Astrocyte of the cerebellum (primary cell): ENCODE data around the gene SIGLEC6.
"Not testable (repeated sequence)": the region's sequence is repeated elsewhere in the genome, so short reads cannot be mapped to it uniquely, and the experiment has no call there.

Experiments
- DNase-seq: peaks from one replicate; pipeline ENCODE4 v3.0.0-alpha.2; 2011; ENCODE audit warnings: low read depth
- H3K4me3 ChIP-seq: 2 replicates; pipeline ENCODE4 v1.5.1; 2011; ENCODE audit warnings: mild to moderate bottlenecking, low read depth, low read length, moderate library complexity
- CTCF ChIP-seq: IDR thresholded peaks from 2 replicates; pipeline ENCODE4 v1.5.1; 2012; ENCODE audit warnings: low read length, low read depth, moderate library complexity, mild to moderate bottlenecking; ENCODE audit errors: missing control alignments
- in situ Hi-C: cut with HindIII; loops from 2 replicates; pipeline ENCODE4 v1.10.0; 2017; ENCODE audit warnings: low sequenced_read_pairs

The SIGLEC6 gene

GRCh38 chr19:51507640-51508058 is 23.8 kb downstream of the SIGLEC6 start:
- TF ChIP-seq CTCF, result no peak
- DNase-seq, result no peak
- in situ Hi-C loops, result no loop called here
- no peak overlapping the region for H3K4me3 ChIP-seq

- DNase-seq, result no peak
- in situ Hi-C loops, result no loop called here
- no peak for TF ChIP-seq CTCF
- H3K4me3 ChIP-seq, result no peak overlapping the region
Observed at GRCh38 chr19:51507192-51507591, 24.3 kb downstream of the SIGLEC6 start.

GRCh38 chr19:51505904-51506303 is 25.6 kb downstream of the SIGLEC6 start:
- TF ChIP-seq CTCF, result no peak
- H3K4me3 ChIP-seq, result no peak overlapping the region
- DNase-seq, result no peak
- in situ Hi-C loops, result no loop called here

GRCh38 chr19:51503896-51504295 is 27.6 kb downstream of the SIGLEC6 start:
- in situ Hi-C loops, result no loop called here
- H3K4me3 ChIP-seq, result no peak overlapping the region
- DNase-seq, result no peak
- TF ChIP-seq CTCF, result no peak

GRCh38 chr19:51503286-51503817 is 28.1 kb downstream of the SIGLEC6 start:
- TF ChIP-seq CTCF, result no peak
- no peak overlapping the region for H3K4me3 ChIP-seq
- no peak for DNase-seq
- in situ Hi-C loops, result no loop called here

- H3K4me3 ChIP-seq, result no peak within 1 kb of the TSS
- no peak for DNase-seq
- in situ Hi-C loops, result no loop called here
- no peak for TF ChIP-seq CTCF
Observed at GRCh38 chr19:51501594-51502263, 29.7 kb downstream of the SIGLEC6 start, which contains the start of gene SIGLEC12. TSS of gene SIGLEC12 (minus strand) at chr19:51501800. CDS start at chr19:51501733, 67 bp downstream.

GRCh38 chr19:51500931-51501330 is 30.5 kb downstream of the SIGLEC6 start:
- in situ Hi-C loops, H3K4me3 ChIP-seq, DNase-seq: not testable (repeated sequence)
